CD4-positive, alpha-beta T cell treated with Interferon alpha-2 for 1 hour (primary cell): ENCODE measurements around the gene CTSD.

Experiments
- DNase-seq, 2 donors: peaks; one replicate each; pipeline ENCODE4 v3.0.0-alpha.2; 2020 to 2022

The CTSD gene

GRCh38 chr11:1742869-1743584 is 20.7 kb downstream of the CTSD start:
- DNase-seq = no peak

- no peak for DNase-seq
These were observed 21.4 kb downstream of the CTSD start for GRCh38 chr11:1742371-1742770.

GRCh38 chr11:1741741-1742140 is 22.0 kb downstream of the CTSD start:
- DNase-seq = no peak

GRCh38 chr11:1740786-1741530 is 22.8 kb downstream of the CTSD start:
- DNase-seq = no peak

GRCh38 chr11:1739576-1739975 is 24.2 kb downstream of the CTSD start:
- no peak for DNase-seq

GRCh38 chr11:1738380-1738779 is 25.3 kb downstream of the CTSD start:
- no peak for DNase-seq

GRCh38 chr11:1737080-1737757 is 26.5 kb downstream of the CTSD start:
- DNase-seq = no peak

GRCh38 chr11:1736447-1736992 is 27.2 kb downstream of the CTSD start:
- DNase-seq = no peak

GRCh38 chr11:1735271-1735670 is 28.5 kb downstream of the CTSD start:
- DNase-seq = no peak

GRCh38 chr11:1734641-1735081 is 29.1 kb downstream of the CTSD start:
- DNase-seq = no peak

GRCh38 chr11:1733716-1734640 is 29.7 kb downstream of the CTSD start:
- DNase-seq = no peak

- no peak for DNase-seq
These were observed 30.6 kb downstream of the CTSD start for GRCh38 chr11:1733009-1733715.

- no peak for DNase-seq
These were observed 31.2 kb downstream of the CTSD start for GRCh38 chr11:1732418-1733008.

GRCh38 chr11:1731451-1732059 is 32.2 kb downstream of the CTSD start:
- DNase-seq = no peak

GRCh38 chr11:1730059-1730629 is 33.6 kb downstream of the CTSD start:
- DNase-seq = no peak

- DNase-seq = no peak
These were observed 34.1 kb downstream of the CTSD start for GRCh38 chr11:1729692-1730011.

- no peak for DNase-seq
These were observed 34.6 kb downstream of the CTSD start for GRCh38 chr11:1728931-1729691.

- no peak for DNase-seq
These were observed 35.4 kb downstream of the CTSD start for GRCh38 chr11:1728301-1728700.

- no peak for DNase-seq
These were observed 35.9 kb downstream of the CTSD start for GRCh38 chr11:1727861-1728260.
